Measurements from ENCODE around the gene SNTG2. TPM values are rescaled to one million over a fixed set of nuclear protein-coding genes. Genes with fewer than 3 reads are reported as not detected.

Gene SNTG2
- total RNA-seq, 1 experiment from 2014 or later: not detected

- TF ChIP-seq CTCF (IDR thresholded peaks at IDR 0.05; ENCODE audit: insufficient read depth in 1 of 2, low read depth in 1 of 2, low read length in 1 of 2, severe bottlenecking in 1 of 2, unreplicated experiment in 1 of 2): no peak
- H3K9me3 ChIP-seq: no peaks in the 10 kb centered on the region
- Mint-ChIP-seq H3K27me3 (ENCODE audit: insufficient read depth, unreplicated experiment) (no peaks in the 10 kb centered on the region), H3K4me1 (ENCODE audit: low read depth, unreplicated experiment) (no peaks in the 10 kb centered on the region), H3K27ac (ENCODE audit: unreplicated experiment) (no peak overlapping the region), H3K36me3 (ENCODE audit: insufficient read depth, unreplicated experiment) (peaks cover 6% of the 10 kb centered on the region), H3K9me3 (ENCODE audit: unreplicated experiment) (peaks cover 6% of the 10 kb centered on the region), H3K4me3 (ENCODE audit: unreplicated experiment) (no peak overlapping the region)
- H3K4me1 ChIP-seq: peaks cover 7% of the 10 kb centered on the region
- H3K36me3 ChIP-seq (ENCODE audit: control insufficient read depth, insufficient read depth, low read length): no peaks in the 10 kb centered on the region
- ChIA-PET POLR2A (no interaction called here), CTCF (no interaction called here)
- H3K27me3 ChIP-seq (replicated peaks; ENCODE audit: control insufficient read depth, insufficient read depth, low read length): no peaks in the 10 kb centered on the region
- no peak for DNase-seq
- intact Hi-C loops (cut with micrococcal nuclease; ENCODE audit: unreplicated experiment): no loop called here
- BruUV-seq (replicated peaks): no TSS peak
- H3K4me3 ChIP-seq (ENCODE audit: low read depth, low read length): no peak overlapping the region
These were observed 18.1 kb upstream of the SNTG2 start for GRCh38 chr2:932320-933115.

- H3K27me3 Mint-ChIP-seq (ENCODE audit: insufficient read depth, unreplicated experiment): no peaks in the 10 kb centered on the region
- CTCF ChIA-PET: no interaction called here
- Histone ChIP-seq H3K36me3 (ENCODE audit: control insufficient read depth, insufficient read depth, low read length) (no peaks in the 10 kb centered on the region), H3K9me3 (no peaks in the 10 kb centered on the region), H3K4me1 (peaks cover 7% of the 10 kb centered on the region), H3K27me3 (replicated peaks; ENCODE audit: control insufficient read depth, insufficient read depth, low read length) (no peaks in the 10 kb centered on the region), H3K4me3 (ENCODE audit: low read depth, low read length) (no peak overlapping the region)
- intact Hi-C loops (cut with micrococcal nuclease; ENCODE audit: unreplicated experiment): no loop called here
- TF ChIP-seq CTCF (IDR thresholded peaks at IDR 0.05; ENCODE audit: insufficient read depth in 1 of 2, low read depth in 1 of 2, low read length in 1 of 2, severe bottlenecking in 1 of 2, unreplicated experiment in 1 of 2): no peak
- POLR2A ChIA-PET: no interaction called here
- H3K27ac Mint-ChIP-seq (ENCODE audit: unreplicated experiment): no peak overlapping the region
- H3K4me1 Mint-ChIP-seq (ENCODE audit: low read depth, unreplicated experiment): no peaks in the 10 kb centered on the region
- no peak overlapping the region for H3K4me3 Mint-ChIP-seq (ENCODE audit: unreplicated experiment)
- no peak for DNase-seq
- no peaks in the 10 kb centered on the region for H3K9me3 Mint-ChIP-seq (ENCODE audit: unreplicated experiment)
- peaks cover 6% of the 10 kb centered on the region for H3K36me3 Mint-ChIP-seq (ENCODE audit: insufficient read depth, unreplicated experiment)
- BruUV-seq (replicated peaks): no TSS peak
These were observed 16.8 kb upstream of the SNTG2 start for GRCh38 chr2:933734-934295.

GRCh38 chr2:937530-937929 lies 13.1 kb upstream of the SNTG2 start:
- ChIA-PET POLR2A (no interaction called here), CTCF (no interaction called here)
- no peaks in the 10 kb centered on the region for H3K27me3 ChIP-seq (replicated peaks; ENCODE audit: control insufficient read depth, insufficient read depth, low read length)
- intact Hi-C loops (cut with micrococcal nuclease; ENCODE audit: unreplicated experiment): no loop called here
- Mint-ChIP-seq H3K36me3 (ENCODE audit: insufficient read depth, unreplicated experiment) (peaks cover 6% of the 10 kb centered on the region), H3K4me3 (ENCODE audit: unreplicated experiment) (no peak overlapping the region), H3K4me1 (ENCODE audit: low read depth, unreplicated experiment) (no peaks in the 10 kb centered on the region), H3K27ac (ENCODE audit: unreplicated experiment) (no peak overlapping the region), H3K27me3 (ENCODE audit: insufficient read depth, unreplicated experiment) (no peaks in the 10 kb centered on the region), H3K9me3 (ENCODE audit: unreplicated experiment) (no peaks in the 10 kb centered on the region)
- TF ChIP-seq CTCF (IDR thresholded peaks at IDR 0.05; ENCODE audit: insufficient read depth in 1 of 2, low read depth in 1 of 2, low read length in 1 of 2, severe bottlenecking in 1 of 2, unreplicated experiment in 1 of 2): no peak
- no peaks in the 10 kb centered on the region for H3K9me3 ChIP-seq
- BruUV-seq (replicated peaks): no TSS peak
- no peak overlapping the region for H3K4me3 ChIP-seq (ENCODE audit: low read depth, low read length)
- H3K36me3 ChIP-seq (ENCODE audit: control insufficient read depth, insufficient read depth, low read length): no peaks in the 10 kb centered on the region
- no peak for DNase-seq
- no peaks in the 10 kb centered on the region for H3K4me1 ChIP-seq
